Activated CD4-positive, alpha-beta T cell treated with anti-CD3 and anti-CD28 coated beads, Interleukin-2, amount 50 U/mL, for 48 hours (primary cell): Measurements from ENCODE around the gene EPHA8.

Experiments
- DNase-seq, 2 experiments: peaks; one replicate each; pipeline ENCODE4 v3.0.0-alpha.2; 2020

EPHA8 gene

GRCh38 chr1:22569269-22569668 lies 6.0 kb downstream of the EPHA8 start:
- DNase-seq, result no peak

DNA sequence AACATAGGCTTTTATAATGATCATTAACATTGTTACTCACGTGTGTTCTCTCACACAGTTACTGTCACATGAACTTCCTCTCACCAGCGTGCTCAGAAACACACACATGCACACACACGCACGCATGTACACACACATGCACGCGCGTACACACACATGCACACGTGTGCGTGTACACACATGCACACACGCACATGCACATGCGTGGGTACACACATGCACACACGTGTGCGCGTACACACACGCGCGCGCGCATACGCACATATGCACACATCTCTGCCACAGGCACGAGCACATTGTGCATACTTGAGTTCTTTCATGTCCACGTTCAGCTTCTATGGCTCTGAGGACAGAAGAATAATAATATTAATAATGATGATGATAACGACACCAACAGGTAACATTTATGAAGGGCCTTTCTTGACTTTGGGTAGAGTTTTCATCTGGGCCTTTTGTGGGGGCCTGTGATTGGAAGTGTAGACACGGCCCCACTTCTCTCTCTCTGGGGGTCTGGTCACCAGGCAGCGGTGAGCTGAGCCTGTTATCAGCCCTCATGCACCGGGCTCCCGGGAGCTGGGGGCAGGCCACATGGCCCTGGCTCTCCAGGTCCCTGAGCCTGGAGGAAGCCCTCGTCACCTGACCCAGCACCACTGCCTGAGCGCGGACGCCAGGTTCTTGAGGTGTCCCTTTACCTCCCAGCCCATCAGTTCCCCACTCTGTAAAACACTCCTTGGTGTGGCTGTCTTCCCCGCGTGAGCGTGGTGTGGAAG lies 7.0 kb downstream of the EPHA8 start:
- DNase-seq, result no peak

- no peak for DNase-seq
These were observed 9.5 kb downstream of the EPHA8 start for GRCh38 chr1:22572818-22573217.

DNA sequence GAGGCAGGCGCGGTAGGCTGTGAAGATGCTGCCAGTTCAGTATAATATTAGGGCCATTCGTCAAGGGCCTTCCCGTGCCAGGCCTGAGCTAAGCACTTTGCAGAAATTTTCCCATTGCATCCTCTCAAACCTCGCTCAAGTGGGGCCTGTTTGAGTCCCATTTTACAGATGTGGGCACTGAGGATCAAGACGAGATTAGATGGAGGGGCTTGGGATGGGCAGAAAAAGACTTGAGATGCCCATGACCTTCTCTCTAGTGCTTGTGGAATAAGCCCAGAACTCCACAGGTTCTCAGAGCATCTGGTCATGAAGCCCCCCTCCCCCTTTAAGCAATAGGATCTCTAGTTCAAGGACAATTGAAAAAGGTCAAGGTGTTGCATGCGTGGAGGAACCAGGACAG lies 9.9 kb downstream of the EPHA8 start:
- no peak for DNase-seq

DNA sequence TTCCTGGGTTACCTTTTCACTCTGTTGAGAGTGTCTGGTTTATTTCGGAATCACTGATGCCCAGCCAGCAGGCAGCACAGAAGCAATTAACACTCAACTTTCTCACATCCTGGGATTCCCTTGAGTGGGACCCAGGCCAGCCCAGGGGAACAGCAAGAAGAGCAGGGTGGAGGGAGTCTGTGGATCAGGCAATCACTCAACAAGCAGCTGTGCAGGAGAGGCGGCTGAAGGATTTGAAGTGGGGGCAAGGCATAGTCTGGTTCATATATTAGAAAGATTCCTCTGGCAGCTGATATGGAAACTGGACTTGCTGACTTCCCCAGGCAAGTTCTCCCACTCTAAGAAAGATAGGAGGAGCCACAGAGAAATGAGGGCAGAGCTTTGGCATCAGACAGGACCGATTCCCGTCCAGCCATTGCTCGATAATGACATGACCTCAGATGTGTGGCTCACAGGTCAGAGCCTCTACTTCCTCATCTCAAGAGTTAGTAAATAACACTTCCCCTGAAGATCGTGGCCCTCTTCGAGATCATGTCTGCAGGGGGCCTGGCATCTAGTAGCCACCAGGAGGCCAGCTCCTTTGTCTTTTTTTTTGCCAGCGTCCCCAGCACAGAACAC lies 12.4 kb downstream of the EPHA8 start:
- DNase-seq, result no peak

GRCh38 chr1:22576150-22576544 lies 12.9 kb downstream of the EPHA8 start:
- no peak for DNase-seq

- no peak for DNase-seq
These were observed 13.3 kb downstream of the EPHA8 start for GRCh38 chr1:22576617-22577016.

DNA sequence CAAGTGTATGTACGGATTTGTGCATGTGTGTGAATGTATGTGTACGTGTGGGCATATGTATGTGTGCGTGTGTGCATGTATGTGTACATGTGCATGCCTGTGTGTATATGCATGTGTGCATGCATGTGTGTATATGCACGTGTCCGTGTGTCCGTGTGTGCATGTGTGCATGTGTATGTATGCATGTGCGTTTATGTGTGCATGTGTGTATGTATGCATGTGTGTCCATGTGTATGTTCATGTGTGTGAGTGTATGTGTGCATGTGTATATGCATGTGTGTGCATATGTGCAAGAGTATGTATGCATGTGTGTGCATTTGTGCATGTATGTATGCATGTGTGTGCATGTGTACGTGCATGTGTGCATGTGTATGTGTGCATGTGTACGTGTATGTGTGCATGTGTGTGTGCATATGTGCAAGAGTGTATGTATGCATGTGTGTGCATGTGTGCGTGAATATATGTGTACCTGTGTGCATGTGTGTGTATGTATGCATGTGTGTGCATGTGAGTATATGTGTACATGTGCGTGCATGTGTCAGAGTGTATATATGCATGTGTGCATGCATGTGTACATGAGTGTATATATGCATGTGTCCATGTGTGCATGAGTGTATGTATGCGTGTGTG lies 15.6 kb downstream of the EPHA8 start:
- DNase-seq, result no peak

GRCh38 chr1:22579541-22580155 lies 16.4 kb downstream of the EPHA8 start:
- DNase-seq, result no peak

DNA sequence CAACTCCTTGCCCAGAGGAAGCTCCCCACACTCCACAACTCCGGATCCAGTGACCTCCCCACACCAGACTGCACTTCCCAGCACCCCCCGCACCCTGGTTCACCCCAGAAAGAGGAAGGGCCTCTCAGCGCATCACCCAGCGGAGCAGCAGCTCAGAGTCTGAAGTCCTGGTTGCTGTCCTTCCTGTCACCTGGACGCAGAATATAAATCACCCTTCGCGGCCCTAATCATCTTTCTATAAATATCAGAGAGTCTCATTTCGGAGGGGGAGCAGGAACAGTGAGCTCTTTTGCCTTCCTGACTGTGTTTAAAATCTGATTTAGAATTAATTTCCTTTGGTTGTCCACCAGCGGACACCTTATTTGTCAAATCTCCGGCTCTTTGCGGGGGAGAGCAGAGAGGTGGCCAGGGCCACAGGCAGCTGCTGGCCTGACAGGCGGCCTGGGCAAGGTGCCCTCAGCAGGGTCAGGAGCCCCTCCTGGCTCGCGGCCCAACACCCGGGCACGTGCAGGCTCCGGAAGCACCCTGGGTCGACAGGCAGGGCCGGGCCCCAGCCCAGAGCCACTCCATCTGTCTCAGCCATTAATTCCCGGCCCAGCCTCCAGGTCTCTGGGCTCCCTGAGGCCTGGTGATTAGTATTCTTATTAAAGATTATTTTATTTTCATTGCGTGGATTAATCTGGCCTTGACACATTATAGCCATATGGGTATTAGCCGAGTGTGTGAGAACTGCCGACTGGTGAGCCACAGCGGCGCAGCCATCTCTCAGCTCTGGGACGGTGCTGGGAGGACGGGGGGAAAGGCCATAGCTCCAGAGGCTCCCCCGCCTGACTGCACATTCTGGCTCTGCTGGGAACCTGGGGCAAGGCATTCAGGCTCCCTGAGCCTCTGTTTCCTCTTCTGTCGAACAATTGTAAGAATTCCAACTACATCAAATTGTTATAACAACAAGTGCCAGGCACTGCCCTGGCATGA lies 19.7 kb downstream of the EPHA8 start:
- no peak for DNase-seq

- no peak for DNase-seq
These were observed 20.8 kb downstream of the EPHA8 start for GRCh38 chr1:22584001-22584562.

GRCh38 chr1:22584970-22585369 lies 21.7 kb downstream of the EPHA8 start:
- DNase-seq, result no peak

DNA sequence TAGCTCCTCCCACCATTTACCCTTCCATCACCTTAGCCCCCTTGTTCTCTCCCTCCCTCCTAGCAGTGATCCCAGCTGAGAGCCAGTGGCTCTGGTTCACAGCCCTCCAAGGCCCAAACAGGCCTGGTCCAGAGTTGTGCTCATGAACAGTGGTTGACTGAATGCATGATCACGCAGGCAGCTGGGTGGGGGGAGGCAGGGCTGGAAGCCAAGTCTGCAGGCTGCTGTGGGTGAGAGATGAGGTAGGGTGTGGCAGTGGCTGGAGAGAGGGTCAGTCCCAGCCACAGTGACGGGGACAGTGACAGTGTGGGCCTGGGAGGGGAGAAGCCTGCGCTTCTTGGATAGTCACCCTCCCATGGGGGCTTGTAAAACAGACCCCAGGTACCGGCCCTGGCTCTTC lies 22.2 kb downstream of the EPHA8 start:
- DNase-seq, result no peak

- DNase-seq, result no peak
These were observed 23.3 kb downstream of the EPHA8 start for GRCh38 chr1:22586356-22587130.

DNA sequence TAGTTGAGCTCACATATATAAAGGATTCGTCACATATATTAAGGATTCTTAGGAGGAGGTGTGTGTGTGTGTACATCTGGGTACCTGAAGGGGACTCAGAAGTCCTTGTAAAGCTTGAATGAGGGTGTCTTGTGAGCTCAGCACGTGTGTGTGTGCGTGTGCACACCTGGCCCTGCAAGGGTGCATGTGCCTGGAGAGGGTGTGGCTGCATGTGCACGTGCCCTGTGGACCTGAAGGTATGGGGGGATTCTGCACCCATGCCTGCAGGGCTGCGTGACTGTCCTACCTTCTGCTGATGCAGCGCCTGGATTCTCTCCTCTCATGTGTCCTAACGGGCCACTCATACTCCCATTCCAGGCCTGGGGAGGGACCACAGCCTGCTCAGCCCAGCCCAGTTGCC lies 24.0 kb downstream of the EPHA8 start:
- DNase-seq, result no peak

- no peak for DNase-seq
These were observed 25.7 kb downstream of the EPHA8 start for GRCh38 chr1:22588899-22589422.

- no peak for DNase-seq
These were observed 28.3 kb downstream of the EPHA8 start for GRCh38 chr1:22591576-22591975.

DNA sequence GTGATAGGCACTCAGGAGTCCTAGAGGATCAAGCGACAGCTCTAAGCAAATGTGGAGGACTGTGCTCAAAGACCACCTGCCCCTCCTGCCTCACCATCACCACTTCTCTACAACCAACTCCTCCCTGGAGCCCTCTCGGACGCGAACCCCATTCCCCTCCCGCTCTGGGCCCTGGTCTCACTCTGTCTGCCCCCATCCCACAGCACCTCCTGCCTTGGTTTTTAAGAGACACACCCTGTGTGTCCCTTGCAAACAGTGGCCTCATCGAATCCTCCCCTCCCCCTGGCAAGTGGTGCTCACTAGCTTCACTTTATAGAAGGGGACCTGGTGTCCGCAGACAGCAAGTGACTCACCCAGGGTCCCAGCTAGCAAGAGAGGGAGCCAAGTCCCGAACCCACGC lies 28.8 kb downstream of the EPHA8 start:
- no peak for DNase-seq

GRCh38 chr1:22592919-22593790 lies 29.9 kb downstream of the EPHA8 start:
- DNase-seq, result no peak

GRCh38 chr1:22594396-22594795 lies 31.1 kb downstream of the EPHA8 start:
- DNase-seq, result no peak
